Panc1 (cell line): ENCODE measurements around the gene ARHGEF7. TPM values are rescaled to one million over a fixed set of nuclear protein-coding genes. Genes with fewer than 3 reads are reported as not detected.
A peak's percentile ranks its signal among the peaks of the same experiment; 100 is the strongest.

Source experiments
- ATAC-seq: fragments of 200-7000 bp; cut with Tn5 transposase; 2 replicates; pipeline ENCODE4 v1.9.1; 2020; ENCODE audit warnings: mild to moderate bottlenecking, moderate library complexity
- Bru-seq: library from RNA; stranded (reverse); fragments of 400-500 nt; gene quantifications from one replicate; lab custom pipeline; 2021; lab: Mats Ljungman, UMichigan
- BruChase-seq, 2 experiments: library from RNA; stranded (reverse); fragments of 400-500 nt; gene quantifications; one replicate each; lab custom pipeline; 2021; lab: Mats Ljungman, UMichigan
- BruUV-seq: library from RNA; stranded (reverse); fragments of 400-500 nt; replicated peaks from 2 replicates; lab custom pipeline; 2021; lab: Mats Ljungman, UMichigan
- CTCF ChIA-PET: fragments of 300-600 bp; sonication (Branson Sonifier 250); formaldehyde crosslinking; loops from one replicate; lab custom pipeline; 2022; ENCODE audit warnings: antibody characterized with exemption; lab: Charles Lee
- POLR2A ChIA-PET: fragments of 300-600 bp; sonication (Branson Sonifier 250); formaldehyde crosslinking; loops from one replicate; lab custom pipeline; 2022; ENCODE audit warnings: antibody characterized with exemption; lab: Charles Lee
- DNase-seq: peaks from one replicate; pipeline ENCODE4 v3.0.0-alpha.2; 2010; ENCODE audit warnings: low read depth, low spot score
- H3K27ac ChIP-seq: 2 replicates; pipeline ENCODE4 v1.5.1; 2011; ENCODE audit warnings: mild to moderate bottlenecking, low read length, inconsistent platforms
- H3K27me3 ChIP-seq: fragments of 200-500 bp; sonication (Bioruptor generic); 2 replicates; pipeline ENCODE4 v1.6.0; 2014; ENCODE audit warnings: low read length, inconsistent platforms; ENCODE audit not compliant: control insufficient read depth, insufficient read depth
- H3K36me3 ChIP-seq: fragments of 200-500 bp; sonication (Bioruptor generic); 2 replicates; pipeline ENCODE4 v1.5.1; 2014; ENCODE audit warnings: inconsistent platforms, mild to moderate bottlenecking, low read length, moderate library complexity; ENCODE audit not compliant: control insufficient read depth, insufficient read depth
- H3K4me1 ChIP-seq: 2 replicates; pipeline ENCODE4 v1.5.1; 2011; ENCODE audit warnings: inconsistent platforms, mild to moderate bottlenecking, low read length, moderate library complexity; ENCODE audit not compliant: control insufficient read depth, insufficient read depth
- H3K4me3 ChIP-seq, 2 experiments: 2 replicates each; pipeline ENCODE4 v1.5.1; 2011 to 2012; ENCODE audit warnings: low read depth in 2 of 2, low read length in 2 of 2, mild to moderate bottlenecking in 2 of 2, inconsistent platforms in 1 of 2, moderate library complexity in 1 of 2
- H3K9me3 ChIP-seq: fragments of 200-500 bp; sonication (Bioruptor generic); 2 replicates; pipeline ENCODE4 v1.5.1; 2014; ENCODE audit warnings: low read depth, mild to moderate bottlenecking, inconsistent platforms, low read length, moderate library complexity; ENCODE audit not compliant: control insufficient read depth, insufficient read depth
- CTCF ChIP-seq: fragments of 450-650 bp; IDR thresholded peaks from 2 replicates; pipeline ENCODE4 v1.5.1; 2017; ENCODE audit warnings: mild to moderate bottlenecking
- POLR2AphosphoS5 ChIP-seq: IDR thresholded peaks from 2 replicates; pipeline ENCODE4 v1.6.1; 2012; ENCODE audit warnings: mild to moderate bottlenecking, low read depth, low read length, moderate library complexity
- REST ChIP-seq, 2 experiments: IDR thresholded peaks; 2 replicates each; pipeline ENCODE4 v1.6.1; 2011 to 2012; ENCODE audit warnings: low read depth in 2 of 2, control low read depth in 1 of 2, low read length in 1 of 2, mild to moderate bottlenecking in 1 of 2, moderate library complexity in 1 of 2; ENCODE audit not compliant: insufficient read depth in 1 of 2
- SIN3A ChIP-seq: IDR thresholded peaks from 2 replicates; pipeline ENCODE4 v1.6.1; 2012; ENCODE audit warnings: low read depth, mild to moderate bottlenecking, low read length, moderate library complexity, borderline replicate concordance; ENCODE audit not compliant: insufficient read depth
- TCF7L2 ChIP-seq: IDR thresholded peaks from 2 replicates; pipeline ENCODE4 v1.6.1; 2011; ENCODE audit warnings: mild to moderate bottlenecking, low read depth, low read length, inconsistent platforms
- in situ Hi-C: cut with HindIII; loops from 2 replicates; pipeline ENCODE4 v1.10.0; 2016; ENCODE audit warnings: low sequenced_read_pairs, low pct_unique_long_range_greater_than_20kb
- intact Hi-C: fragments of 100-400 bp; cut with micrococcal nuclease; formaldehyde crosslinking; loops from one replicate; pipeline ENCODE4 v1.10.0; 2022; ENCODE audit not compliant: unreplicated experiment
- long read RNA-seq: library from polyadenylated mRNA; unstranded; transcript quantifications from one replicate; pipeline ENCODE4 v2.0.0, GENCODE V29; 2021; ENCODE audit not compliant: unreplicated experiment
- polyA plus RNA-seq: library from polyadenylated mRNA; unstranded; fragments of >200 nt; gene quantifications from one replicate; pipeline ENCODE4 v1.2.1, GENCODE V29; 2012; ENCODE audit warnings: missing spikeins; ENCODE audit not compliant: insufficient read length
- total RNA-seq: library from RNA; stranded (reverse); gene quantifications from one replicate; pipeline ENCODE4 v1.2.1, GENCODE V29; 2021; ENCODE audit not compliant: unreplicated experiment

ARHGEF7 gene
- total RNA-seq (36.4 TPM), Bru-seq, nascent RNA (percentile 78 among the genes with signal in this experiment), BruChase-seq, experiment 1, labeled RNA remaining after a 2-hour chase (percentile 67 among the genes with signal in this experiment), BruChase-seq, experiment 2, labeled RNA remaining after a 6-hour chase (percentile 65 among the genes with signal in this experiment)
- 25.2 TPM for polyA plus RNA-seq
- long read RNA-seq, partial matches to known transcripts = 16 of 29 reads
- long read RNA-seq, other reads (novel, unspliced or antisense) = 13 of 29 reads

GRCh38 chr13:111115061-111115964, at the start of gene ARHGEF7:
Gene ARHGEF7 (plus strand): TSS chr13:111115310. CDS start chr13:111115527, 217 bp downstream.
- DNase-seq (no peak), ATAC-seq (peak; percentile 69)
- CTCF ChIA-PET = no interaction called here
- Histone ChIP-seq H3K27ac (no peak within 1 kb of the TSS), H3K27me3 (peaks cover 18% of the 10 kb centered on the region), H3K9me3 (no peaks in the 10 kb centered on the region), H3K4me1 (no peaks in the 10 kb centered on the region), H3K36me3 (no peaks in the 10 kb centered on the region), H3K4me3 (peak within 1 kb of the TSS; percentile 42 to 56)
- intact Hi-C loops (no loop called here), in situ Hi-C loops (no loop called here)
- no TSS peak for BruUV-seq
- TF ChIP-seq TCF7L2 = no peak
- no peak for TF ChIP-seq SIN3A
- no peak for TF ChIP-seq REST (IDR thresholded peaks at IDR 0.05; ENCODE audit: insufficient read depth in 1 of 2, low read depth in 2 of 2, low read length in 1 of 2)
- TF ChIP-seq CTCF = no peak
- no peak for TF ChIP-seq POLR2AphosphoS5
- POLR2A ChIA-PET = no interaction called here

GRCh38 chr13:111065698-111066097, 49.4 kb upstream of the ARHGEF7 start:
- ATAC-seq (no peak), DNase-seq (no peak)
- TF ChIP-seq CTCF = no peak
- no peak for TF ChIP-seq REST (IDR thresholded peaks at IDR 0.05; ENCODE audit: insufficient read depth in 1 of 2, low read depth in 2 of 2, low read length in 1 of 2)
- TF ChIP-seq SIN3A = no peak
- TF ChIP-seq TCF7L2 = no peak
- TF ChIP-seq POLR2AphosphoS5 = no peak
- no peaks in the 10 kb centered on the region for H3K36me3 ChIP-seq
- H3K4me3 ChIP-seq = no peak overlapping the region
- intact Hi-C loops = loop anchor here (5.0 kb wide), 1 partner anchor 147 kb away; no protein-coding TSS in a partner anchor
- CTCF ChIA-PET = no interaction called here
- H3K27ac ChIP-seq = no peak overlapping the region
- no peaks in the 10 kb centered on the region for H3K9me3 ChIP-seq
- POLR2A ChIA-PET = no interaction called here
- BruUV-seq = no TSS peak
- H3K4me1 ChIP-seq = no peaks in the 10 kb centered on the region
- H3K27me3 ChIP-seq = no peaks in the 10 kb centered on the region
- in situ Hi-C loops = no loop called here
